SK-N-SH treated with all-trans-retinoic acid at 6 μM for 48 hours (cell line): ENCODE data around the gene TOGARAM1.

Experiments used
- ATAC-seq: fragments of 200-7000 bp; cut with Tn5 transposase; 3 replicates; pipeline ENCODE4 v1.9.1; 2020; ENCODE audit warnings: mild to moderate bottlenecking, moderate library complexity
- ARNTL ChIP-seq: fragments of 450-650 bp; formaldehyde crosslinking; IDR thresholded peaks from 2 replicates; pipeline ENCODE4 v1.5.0; 2020; ENCODE audit warnings: low read depth, mild to moderate bottlenecking, moderate library complexity, borderline replicate concordance
- BACH2 ChIP-seq: fragments of 250-450 bp; sonication (Bioruptor Pico); IDR thresholded peaks from 2 replicates; pipeline ENCODE4 v1.9.0; 2021; ENCODE audit warnings: mild to moderate bottlenecking, borderline replicate concordance
- GLIS3 ChIP-seq: fragments of 250-450 bp; sonication (Bioruptor Pico); IDR thresholded peaks from 2 replicates; pipeline ENCODE4 v1.5.0; 2020; ENCODE audit warnings: mild to moderate bottlenecking, moderate library complexity
- ISL1 ChIP-seq: fragments of 250-450 bp; sonication (Bioruptor Pico); IDR thresholded peaks from 2 replicates; pipeline ENCODE4 v2.1.2; 2022; ENCODE audit warnings: mild to moderate bottlenecking, moderate library complexity
- OSR1 ChIP-seq: fragments of 250-450 bp; sonication (Bioruptor Pico); IDR thresholded peaks from 2 replicates; pipeline ENCODE4 v1.8.0; 2022; ENCODE audit warnings: moderate library complexity, mild to moderate bottlenecking, inconsistent platforms
- POU6F1 ChIP-seq: fragments of 250-450 bp; sonication (Bioruptor Pico); IDR thresholded peaks from 2 replicates; pipeline ENCODE4 v1.8.0; 2021; ENCODE audit warnings: low read depth, mild to moderate bottlenecking, moderate library complexity, borderline replicate concordance
- PPARA ChIP-seq: fragments of 250-450 bp; sonication (Bioruptor Pico); IDR thresholded peaks from 2 replicates; pipeline ENCODE4 v1.5.0; 2020; ENCODE audit warnings: mild to moderate bottlenecking, borderline replicate concordance
- RARB ChIP-seq: fragments of 250-450 bp; sonication (Bioruptor Pico); IDR thresholded peaks from 2 replicates; pipeline ENCODE4 v1.8.0; 2021; ENCODE audit warnings: mild to moderate bottlenecking, moderate library complexity
- SNAI2 ChIP-seq: fragments of 250-450 bp; sonication (Bioruptor Pico); IDR thresholded peaks from 2 replicates; pipeline ENCODE4 v1.5.0; 2020; ENCODE audit warnings: mild to moderate bottlenecking, moderate library complexity
- TCF4 ChIP-seq: fragments of 250-450 bp; sonication (Bioruptor Pico); IDR thresholded peaks from 2 replicates; pipeline ENCODE4 v1.8.0; 2021; ENCODE audit warnings: mild to moderate bottlenecking, moderate library complexity, borderline replicate concordance
- TOX ChIP-seq: fragments of 250-450 bp; sonication (Bioruptor Pico); IDR thresholded peaks from 2 replicates; pipeline ENCODE4 v1.8.0; 2021; ENCODE audit warnings: mild to moderate bottlenecking, moderate library complexity, borderline replicate concordance
- ZC3H10 ChIP-seq: fragments of 250-450 bp; sonication (Bioruptor Pico); IDR thresholded peaks from 2 replicates; pipeline ENCODE4 v1.5.1; 2021; ENCODE audit warnings: mild to moderate bottlenecking, moderate library complexity
- ZFP3 ChIP-seq: fragments of 250-450 bp; sonication (Bioruptor Pico); IDR thresholded peaks from 2 replicates; pipeline ENCODE4 v1.5.0; 2020; ENCODE audit warnings: mild to moderate bottlenecking, moderate library complexity
- ZFP30 ChIP-seq: fragments of 450-650 bp; formaldehyde crosslinking; IDR thresholded peaks from 2 replicates; pipeline ENCODE4 v1.5.0; 2022; ENCODE audit warnings: mild to moderate bottlenecking, moderate library complexity
- ZNF565 ChIP-seq: fragments of 450-650 bp; formaldehyde crosslinking; conservative IDR thresholded peaks from 2 replicates; pipeline ENCODE4 v1.5.0; 2020; ENCODE audit warnings: low read depth, mild to moderate bottlenecking, moderate library complexity
- ZNF70 ChIP-seq: fragments of 450-650 bp; formaldehyde crosslinking; IDR thresholded peaks from 2 replicates; pipeline ENCODE4 v1.5.0; 2020; ENCODE audit warnings: mild to moderate bottlenecking, moderate library complexity
- ZNF8 ChIP-seq: fragments of 450-650 bp; formaldehyde crosslinking; IDR thresholded peaks from 2 replicates; pipeline ENCODE4 v1.5.0; 2020; ENCODE audit warnings: mild to moderate bottlenecking, moderate library complexity
- TF ChIP-seq, protein P1 (sequence below): fragments of 250-450 bp; sonication (Bioruptor Pico); IDR thresholded peaks from 2 replicates; pipeline ENCODE4 v1.5.0; 2020; ENCODE audit warnings: mild to moderate bottlenecking, moderate library complexity
- TF ChIP-seq, protein P2 (sequence below): fragments of 250-450 bp; sonication (Bioruptor Pico); IDR thresholded peaks from 2 replicates; pipeline ENCODE4 v1.5.1; 2020; ENCODE audit warnings: low read depth, mild to moderate bottlenecking, moderate library complexity
- TF ChIP-seq, protein P3 (sequence below): fragments of 250-450 bp; sonication (Bioruptor Pico); IDR thresholded peaks from 2 replicates; pipeline ENCODE4 v1.5.1; 2021; ENCODE audit warnings: mild to moderate bottlenecking, moderate library complexity

TOGARAM1 gene

GRCh38 chr14:45060551-45060950 is 98.6 kb downstream of the TOGARAM1 start (continued):
- TF ChIP-seq, protein P1, sequence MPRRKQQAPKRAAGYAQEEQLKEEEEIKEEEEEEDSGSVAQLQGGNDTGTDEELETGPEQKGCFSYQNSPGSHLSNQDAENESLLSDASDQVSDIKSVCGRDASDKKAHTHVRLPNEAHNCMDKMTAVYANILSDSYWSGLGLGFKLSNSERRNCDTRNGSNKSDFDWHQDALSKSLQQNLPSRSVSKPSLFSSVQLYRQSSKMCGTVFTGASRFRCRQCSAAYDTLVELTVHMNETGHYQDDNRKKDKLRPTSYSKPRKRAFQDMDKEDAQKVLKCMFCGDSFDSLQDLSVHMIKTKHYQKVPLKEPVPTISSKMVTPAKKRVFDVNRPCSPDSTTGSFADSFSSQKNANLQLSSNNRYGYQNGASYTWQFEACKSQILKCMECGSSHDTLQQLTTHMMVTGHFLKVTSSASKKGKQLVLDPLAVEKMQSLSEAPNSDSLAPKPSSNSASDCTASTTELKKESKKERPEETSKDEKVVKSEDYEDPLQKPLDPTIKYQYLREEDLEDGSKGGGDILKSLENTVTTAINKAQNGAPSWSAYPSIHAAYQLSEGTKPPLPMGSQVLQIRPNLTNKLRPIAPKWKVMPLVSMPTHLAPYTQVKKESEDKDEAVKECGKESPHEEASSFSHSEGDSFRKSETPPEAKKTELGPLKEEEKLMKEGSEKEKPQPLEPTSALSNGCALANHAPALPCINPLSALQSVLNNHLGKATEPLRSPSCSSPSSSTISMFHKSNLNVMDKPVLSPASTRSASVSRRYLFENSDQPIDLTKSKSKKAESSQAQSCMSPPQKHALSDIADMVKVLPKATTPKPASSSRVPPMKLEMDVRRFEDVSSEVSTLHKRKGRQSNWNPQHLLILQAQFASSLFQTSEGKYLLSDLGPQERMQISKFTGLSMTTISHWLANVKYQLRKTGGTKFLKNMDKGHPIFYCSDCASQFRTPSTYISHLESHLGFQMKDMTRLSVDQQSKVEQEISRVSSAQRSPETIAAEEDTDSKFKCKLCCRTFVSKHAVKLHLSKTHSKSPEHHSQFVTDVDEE (CRISPR knock-in tag), result no peak
- no peak for TF ChIP-seq TCF4 (CRISPR knock-in tag)
- no peak for TF ChIP-seq ZFP3 (CRISPR knock-in tag)
- TF ChIP-seq, protein P2, sequence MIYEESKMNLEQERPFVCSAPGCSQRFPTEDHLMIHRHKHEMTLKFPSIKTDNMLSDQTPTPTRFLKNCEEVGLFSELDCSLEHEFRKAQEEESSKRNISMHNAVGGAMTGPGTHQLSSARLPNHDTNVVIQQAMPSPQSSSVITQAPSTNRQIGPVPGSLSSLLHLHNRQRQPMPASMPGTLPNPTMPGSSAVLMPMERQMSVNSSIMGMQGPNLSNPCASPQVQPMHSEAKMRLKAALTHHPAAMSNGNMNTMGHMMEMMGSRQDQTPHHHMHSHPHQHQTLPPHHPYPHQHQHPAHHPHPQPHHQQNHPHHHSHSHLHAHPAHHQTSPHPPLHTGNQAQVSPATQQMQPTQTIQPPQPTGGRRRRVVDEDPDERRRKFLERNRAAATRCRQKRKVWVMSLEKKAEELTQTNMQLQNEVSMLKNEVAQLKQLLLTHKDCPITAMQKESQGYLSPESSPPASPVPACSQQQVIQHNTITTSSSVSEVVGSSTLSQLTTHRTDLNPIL (CRISPR knock-in tag), result no peak
- TF ChIP-seq RARB (CRISPR knock-in tag), result no peak
- TF ChIP-seq SNAI2 (CRISPR knock-in tag), result no peak
- TF ChIP-seq PPARA (CRISPR knock-in tag), result no peak

DNA sequence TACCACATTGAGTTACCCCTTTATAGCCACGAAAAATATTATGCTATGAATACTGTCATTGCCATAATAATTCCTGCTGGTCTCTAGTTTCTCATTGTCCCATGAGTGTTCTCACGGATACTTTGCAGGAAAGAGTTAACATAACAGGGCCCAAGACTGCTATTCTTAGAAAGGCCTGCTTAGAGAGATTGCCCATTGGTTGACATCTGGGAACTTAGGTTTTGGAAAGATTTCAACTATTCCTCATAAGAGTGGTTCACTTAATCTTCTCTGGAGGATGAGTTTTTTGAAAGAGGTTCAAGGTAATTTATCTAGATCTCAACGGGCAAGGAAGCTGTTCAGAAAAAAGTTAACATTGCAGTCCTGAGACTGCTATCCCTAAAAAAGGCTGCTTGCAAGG is 103.5 kb downstream of the TOGARAM1 start:
- no peak for ATAC-seq
- TF ChIP-seq ZNF8 (CRISPR knock-in tag) (no peak), TOX (CRISPR knock-in tag) (no peak)
- TF ChIP-seq, protein P1 (CRISPR knock-in tag), result no peak

GRCh38 chr14:45065956-45066355 is 104.0 kb downstream of the TOGARAM1 start:
- TF ChIP-seq ZC3H10 (CRISPR knock-in tag), result no peak
- no peak for TF ChIP-seq ARNTL (CRISPR knock-in tag)
- TF ChIP-seq, protein P2 (CRISPR knock-in tag), result no peak
- TF ChIP-seq ZNF565 (CRISPR knock-in tag), result no peak
- TF ChIP-seq ZNF70 (CRISPR knock-in tag), result no peak
- TF ChIP-seq PPARA (CRISPR knock-in tag), result no peak
- TF ChIP-seq ZFP30 (CRISPR knock-in tag), result no peak
- TF ChIP-seq RARB (CRISPR knock-in tag), result no peak
- TF ChIP-seq, protein P1 (CRISPR knock-in tag), result no peak
- no peak for TF ChIP-seq OSR1
- TF ChIP-seq, protein P3, sequence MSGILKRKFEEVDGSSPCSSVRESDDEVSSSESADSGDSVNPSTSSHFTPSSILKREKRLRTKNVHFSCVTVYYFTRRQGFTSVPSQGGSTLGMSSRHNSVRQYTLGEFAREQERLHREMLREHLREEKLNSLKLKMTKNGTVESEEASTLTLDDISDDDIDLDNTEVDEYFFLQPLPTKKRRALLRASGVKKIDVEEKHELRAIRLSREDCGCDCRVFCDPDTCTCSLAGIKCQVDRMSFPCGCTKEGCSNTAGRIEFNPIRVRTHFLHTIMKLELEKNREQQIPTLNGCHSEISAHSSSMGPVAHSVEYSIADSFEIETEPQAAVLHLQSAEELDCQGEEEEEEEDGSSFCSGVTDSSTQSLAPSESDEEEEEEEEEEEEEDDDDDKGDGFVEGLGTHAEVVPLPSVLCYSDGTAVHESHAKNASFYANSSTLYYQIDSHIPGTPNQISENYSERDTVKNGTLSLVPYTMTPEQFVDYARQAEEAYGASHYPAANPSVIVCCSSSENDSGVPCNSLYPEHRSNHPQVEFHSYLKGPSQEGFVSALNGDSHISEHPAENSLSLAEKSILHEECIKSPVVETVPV (CRISPR knock-in tag), result no peak
- TF ChIP-seq ZFP3 (CRISPR knock-in tag), result no peak
- TF ChIP-seq GLIS3 (CRISPR knock-in tag), result no peak
- no peak for TF ChIP-seq POU6F1 (CRISPR knock-in tag)
- no peak for TF ChIP-seq TOX (CRISPR knock-in tag)
- no peak for TF ChIP-seq ISL1
- no peak for TF ChIP-seq BACH2 (CRISPR knock-in tag)
- no peak for ATAC-seq
